Neural cell (in vitro differentiated cells): ENCODE data around the gene KCND2. TPM values are rescaled to one million over a fixed set of nuclear protein-coding genes. Genes with fewer than 3 reads are reported as not detected.
"Not testable (repeated sequence)": the region's sequence is repeated elsewhere in the genome, so short reads cannot be mapped to it uniquely, and the experiment has no call there.

Source experiments
- H2AFZ ChIP-seq: fragments of 200-600, 300-800 bp; sonication (generic), shearing (Covaris generic); 2 replicates; pipeline ENCODE4 v1.6.0; 2014; ENCODE audit warnings: low read depth, mild to moderate bottlenecking, antibody characterized with exemption, low read length, moderate library complexity
- H3F3A ChIP-seq: fragments of 200-600 bp; shearing (Covaris generic); 2 replicates; pipeline ENCODE4 v1.6.1; 2016; ENCODE audit warnings: mild to moderate bottlenecking, moderate library complexity, mixed read lengths, antibody characterized with exemption, low read length; ENCODE audit not compliant: insufficient read depth, poor library complexity, severe bottlenecking
- H3K27ac ChIP-seq: fragments of 200-600, 300-800 bp; sonication (generic), shearing (Covaris generic); 2 replicates; pipeline ENCODE4 v1.5.1; 2014; ENCODE audit warnings: mild to moderate bottlenecking, low read length, moderate library complexity
- H3K27me3 ChIP-seq: fragments of 300-800, 200-600 bp; sonication (generic), shearing (Covaris generic); 2 replicates; pipeline ENCODE4 v1.6.0; 2014; ENCODE audit warnings: mild to moderate bottlenecking, low read depth, low read length, moderate library complexity; ENCODE audit not compliant: insufficient read depth
- H3K36me3 ChIP-seq: fragments of 300-800, 200-600 bp; sonication (generic), shearing (Covaris generic); 2 replicates; pipeline ENCODE4 v1.5.1; 2014; ENCODE audit warnings: mild to moderate bottlenecking, antibody characterized with exemption, low read length, moderate library complexity; ENCODE audit not compliant: insufficient read depth
- H3K4me2 ChIP-seq: fragments of 300-800, 200-600 bp; sonication (generic), shearing (Covaris generic); 2 replicates; pipeline ENCODE4 v1.6.0; 2014; ENCODE audit warnings: mild to moderate bottlenecking, low read length
- H3K4me3 ChIP-seq: fragments of 300-800, 200-600 bp; sonication (generic), shearing (Covaris generic); 2 replicates; pipeline ENCODE4 v1.5.1; 2014; ENCODE audit warnings: mild to moderate bottlenecking, low read length, moderate library complexity
- H3K79me2 ChIP-seq: fragments of 200-600 bp; shearing (Covaris generic); replicated peaks from 2 replicates; pipeline ENCODE4 v1.6.0; 2014; ENCODE audit warnings: mild to moderate bottlenecking, low read length, moderate library complexity; ENCODE audit not compliant: insufficient read depth
- H3K9ac ChIP-seq: fragments of 300-800, 200-600 bp; sonication (generic), shearing (Covaris generic); 2 replicates; pipeline ENCODE4 v1.6.1; 2016; ENCODE audit warnings: mild to moderate bottlenecking, low read length, mixed read lengths
- H3K9me2 ChIP-seq: fragments of 200-600 bp; shearing (Covaris generic); 2 replicates; pipeline ENCODE4 v1.6.1; 2016; ENCODE audit warnings: mild to moderate bottlenecking, low read length, mixed read lengths; ENCODE audit not compliant: insufficient read depth
- H3K9me3 ChIP-seq: fragments of 200-600, 300-800 bp; sonication (generic), shearing (Covaris generic); 2 replicates; pipeline ENCODE4 v1.6.1; 2016; ENCODE audit warnings: mild to moderate bottlenecking, mixed run types, low read length, moderate library complexity, mixed read lengths
- H4K20me1 ChIP-seq: fragments of 200-600 bp; shearing (Covaris generic); 2 replicates; pipeline ENCODE4 v1.6.1; 2016; ENCODE audit warnings: mild to moderate bottlenecking, mixed run types; ENCODE audit not compliant: insufficient read depth
- CTCF ChIP-seq: fragments of 450-650 bp; IDR thresholded peaks from 2 replicates; pipeline ENCODE4 v1.5.1; 2014; ENCODE audit warnings: antibody characterized with exemption, mild to moderate bottlenecking, moderate library complexity; ENCODE audit not compliant: poor library complexity, severe bottlenecking
- EP300 ChIP-seq: fragments of 450-650 bp; conservative IDR thresholded peaks from 2 replicates; pipeline ENCODE4 v1.6.1; 2014; ENCODE audit warnings: antibody characterized with exemption, mild to moderate bottlenecking, moderate library complexity; ENCODE audit not compliant: poor library complexity, severe bottlenecking
- EZH2 ChIP-seq: fragments of 200-600, 300-800 bp; shearing (Covaris generic), sonication (generic); IDR thresholded peaks from 2 replicates; pipeline ENCODE4 v1.6.1; 2014; ENCODE audit warnings: antibody characterized with exemption, low read length, borderline replicate concordance, mild to moderate bottlenecking; ENCODE audit not compliant: insufficient read depth, poor library complexity, severe bottlenecking
- MXI1 ChIP-seq: fragments of 450-650 bp; conservative IDR thresholded peaks from 2 replicates; pipeline ENCODE4 v1.6.1; 2014; ENCODE audit warnings: antibody characterized with exemption, mild to moderate bottlenecking; ENCODE audit not compliant: poor library complexity, severe bottlenecking
- POLR2AphosphoS5 ChIP-seq: IDR thresholded peaks from 2 replicates; pipeline ENCODE4 v1.6.1; 2012
- RAD21 ChIP-seq: fragments of 450-650 bp; conservative IDR thresholded peaks from 2 replicates; pipeline ENCODE4 v1.6.1; 2014; ENCODE audit warnings: antibody characterized with exemption, mild to moderate bottlenecking, moderate library complexity
- REST ChIP-seq: IDR thresholded peaks from 2 replicates; pipeline ENCODE4 v1.6.1; 2012; ENCODE audit warnings: borderline replicate concordance
- SMC3 ChIP-seq: fragments of 450-650 bp; conservative IDR thresholded peaks from 2 replicates; pipeline ENCODE4 v1.6.1; 2014; ENCODE audit warnings: antibody characterized with exemption, mild to moderate bottlenecking, moderate library complexity; ENCODE audit not compliant: poor library complexity
- TAF1 ChIP-seq: IDR thresholded peaks from 2 replicates; pipeline ENCODE4 v1.6.1; 2012; ENCODE audit warnings: low read depth
- polyA plus RNA-seq: library from polyadenylated mRNA; depleted of rRNA; stranded (reverse); fragments of >200 nt; gene quantifications from 2 replicates; pipeline ENCODE4 v1.2.3, GENCODE V29; 2014

The KCND2 gene
- polyA plus RNA-seq, 1 donor from 2014 or later = 11.0 TPM

DNA sequence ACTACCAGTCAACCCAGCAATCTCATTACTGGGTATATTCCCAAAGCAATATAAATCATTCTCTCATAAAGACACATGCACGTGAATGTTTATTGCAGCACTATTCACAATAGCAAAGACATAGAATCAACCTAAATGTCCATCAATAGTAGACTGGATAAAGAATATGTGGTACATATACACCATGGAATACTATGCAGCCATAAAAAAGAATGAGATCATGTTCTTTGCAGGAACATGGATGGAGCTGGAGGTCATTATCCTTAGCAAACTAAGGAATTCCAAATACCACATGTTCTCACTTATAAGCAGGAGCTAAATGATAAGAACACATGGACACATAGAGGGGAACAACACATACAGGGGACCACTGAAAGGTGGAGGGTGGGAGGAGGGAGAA, 429.4 kb downstream of the KCND2 start:
- not testable (repeated sequence) for H3F3A ChIP-seq, H3K36me3 ChIP-seq, H3K27ac ChIP-seq, H3K4me3 ChIP-seq, H4K20me1 ChIP-seq, H2AFZ ChIP-seq, H3K9me2 ChIP-seq, H3K9ac ChIP-seq, H3K9me3 ChIP-seq, H3K4me2 ChIP-seq, H3K27me3 ChIP-seq, H3K79me2 ChIP-seq

- no peaks in the 10 kb centered on the region for H4K20me1 ChIP-seq
- TF ChIP-seq EZH2 (no peak), REST (no peak), RAD21 (no peak), SMC3 (no peak), EP300 (no peak), CTCF (no peak), TAF1 (no peak), MXI1 (no peak), POLR2AphosphoS5 (no peak)
- no peak overlapping the region for H2AFZ ChIP-seq
- H3K4me2 ChIP-seq = no peak overlapping the region
- H3K9me2 ChIP-seq = no peaks in the 10 kb centered on the region
- no peaks in the 10 kb centered on the region for H3K27me3 ChIP-seq
- no peaks in the 10 kb centered on the region for H3K36me3 ChIP-seq
- no peak overlapping the region for H3K27ac ChIP-seq
- H3K79me2 ChIP-seq = no peaks in the 10 kb centered on the region
- no peaks in the 10 kb centered on the region for H3F3A ChIP-seq
- no peak overlapping the region for H3K4me3 ChIP-seq
- no peaks in the 10 kb centered on the region for H3K9me3 ChIP-seq
- no peak overlapping the region for H3K9ac ChIP-seq
Observed at GRCh38 chr7:120703585-120704240, 430.7 kb downstream of the KCND2 start.
